ENCODE data around the gene NHSL1. TPM values are rescaled to one million over a fixed set of nuclear protein-coding genes. Genes with fewer than 3 reads are reported as not detected.

NHSL1 gene
- total and polyA plus RNA-seq, 2 of the 8 experiments (the other 6 are each of a cell fraction or from before 2014, with no cell fraction given) = 7.2 to 32.4 TPM

DNA sequence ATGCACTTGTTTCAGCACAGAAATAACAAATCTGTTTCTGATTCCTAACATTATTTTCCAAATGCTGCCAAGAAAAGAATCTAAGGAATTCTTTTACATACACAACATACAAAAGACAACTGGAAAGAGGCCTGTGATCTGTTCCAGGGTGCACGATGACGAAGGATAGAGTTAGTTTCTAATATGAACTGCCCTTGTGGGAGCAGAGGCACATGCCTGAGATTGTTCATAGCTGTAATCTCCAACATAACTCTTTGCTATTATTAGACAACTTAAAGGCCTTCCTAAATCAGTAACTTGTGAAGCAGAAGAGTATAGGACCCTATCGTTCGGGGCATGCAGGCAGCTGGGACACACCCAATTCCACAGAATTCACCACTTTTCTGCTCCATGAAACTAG lies 41.2 kb upstream of the NHSL1 start:
- Histone ChIP-seq H2BK20ac (ENCODE audit: low read length) (no peak overlapping the region), H3K4me1 (replicated peaks in 1 of 4; ENCODE audit: control insufficient read depth in 3 of 4, insufficient read depth in 4 of 4, low read length in 3 of 4) (peaks cover 0 to 17% (median 8%) of the 10 kb centered on the region in 4 experiments; a peak in 5 of 7 replicates), H4K20me1 (replicated peaks in 1 of 2; ENCODE audit: control insufficient read depth in 1 of 2, insufficient read depth in 2 of 2, low read length in 2 of 2) (peaks cover 0 to 2% of the 10 kb centered on the region in 2 experiments), H3K27me3 (replicated peaks in 1 of 4; ENCODE audit: control insufficient read depth in 3 of 4, extremely low read depth in 1 of 4, insufficient read depth in 3 of 4, low read length in 3 of 4) (no peaks in the 10 kb centered on the region), H2AFZ (ENCODE audit: low read length) (no peak overlapping the region), H3K79me1 (ENCODE audit: low read depth, low read length) (peaks cover 2% of the 10 kb centered on the region; the same call in 1 of the 2 replicates), H4K5ac (ENCODE audit: insufficient read length, low read depth, low read length) (no peak overlapping the region), H3K18ac (ENCODE audit: extremely low read depth, low read length) (no peak overlapping the region), H3K79me2 (ENCODE audit: control insufficient read depth in 1 of 2, insufficient read depth in 2 of 2, low read length in 2 of 2) (peaks cover 0 to 58% of the 10 kb centered on the region in 2 experiments; a peak in 3 of 4 replicates), H2BK12ac (ENCODE audit: low read depth, low read length) (no peak overlapping the region), H2BK15ac (ENCODE audit: low read length) (no peak overlapping the region), H3K56ac (replicated peaks; ENCODE audit: insufficient read length, low read depth, low read length) (no peak overlapping the region), H3K36me3 (ENCODE audit: control insufficient read depth in 2 of 4, insufficient read depth in 4 of 4, low read length in 3 of 4) (no peaks in the 10 kb centered on the region), H4K8ac (ENCODE audit: extremely low read depth, insufficient read depth, low read length) (no peak overlapping the region), H4K91ac (replicated peaks; ENCODE audit: insufficient read length, low read length) (no peak overlapping the region), H3K23ac (ENCODE audit: insufficient read length) (no peak overlapping the region), H3K4me2 (ENCODE audit: insufficient read depth in 1 of 2, low read depth in 2 of 2, low read length in 2 of 2) (no peak overlapping the region), H2BK5ac (ENCODE audit: low read depth, low read length) (no peak overlapping the region), H3K23me2 (ENCODE audit: low read depth, low read length) (no peaks in the 10 kb centered on the region), H3K27ac (ENCODE audit: low read depth, low read length) (no peak overlapping the region), H3K4me3 (ENCODE audit: extremely low read depth in 1 of 4, insufficient read depth in 2 of 4, low read depth in 3 of 4, low read length in 4 of 4) (no peak overlapping the region), H3K9me3 (ENCODE audit: insufficient read depth in 2 of 2, low read depth in 1 of 2, low read length in 1 of 2) (no peaks in the 10 kb centered on the region), H3K9ac (replicated peaks in 1 of 4; ENCODE audit: extremely low read depth in 1 of 4, low read depth in 3 of 4, low read length in 3 of 4) (no peak overlapping the region), H3K4ac (replicated peaks; ENCODE audit: insufficient read length, low read depth, low read length) (no peak overlapping the region), H2AK5ac (ENCODE audit: low read depth, low read length) (no peak overlapping the region), H3K14ac (ENCODE audit: insufficient read length) (no peak overlapping the region), H2BK120ac (replicated peaks; ENCODE audit: low read depth, low read length) (no peak overlapping the region)
- FAIRE-seq (no peak), DNase-seq (ENCODE audit: low read depth in 1 of 2, low spot score in 2 of 2) (no peak)
- CTCF ChIA-PET (ENCODE audit: partially characterized antibody) = interaction anchor here (0.8 to 1.4 kb wide), 5 partner anchors 11 to 532 kb away, joined by 3 to 4 read pairs (median 3); no protein-coding TSS in a partner anchor
- 84% methylated on average over 4 of the region's 4 CpGs; no CpG with 5 or more reads in 1 of the 2 experiments for WGBS, 2 experiments (ENCODE audit: extremely low coverage in 1 of 2, insufficient coverage in 1 of 2, insufficient read length in 1 of 2, insufficient replicate concordance in 2 of 2, low coverage in 1 of 2, low lambda C conversion rate in 2 of 2, missing lambda C conversion rate in 1 of 2)
- TF ChIP-seq GTF2F1 (IDR thresholded peaks at IDR 0.05; ENCODE audit: borderline replicate concordance, low read depth, low read length) (no peak), EGR1 (IDR thresholded peaks at IDR 0.05; ENCODE audit: borderline replicate concordance, low read depth, low read length) (no peak), MAFK (IDR thresholded peaks at IDR 0.05; ENCODE audit: low read depth, low read length) (no peak)
- TF ChIP-seq, protein P1, sequence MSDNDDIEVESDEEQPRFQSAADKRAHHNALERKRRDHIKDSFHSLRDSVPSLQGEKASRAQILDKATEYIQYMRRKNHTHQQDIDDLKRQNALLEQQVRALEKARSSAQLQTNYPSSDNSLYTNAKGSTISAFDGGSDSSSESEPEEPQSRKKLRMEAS (IDR thresholded peaks at IDR 0.05) = no peak
- POLR2A ChIA-PET (ENCODE audit: partially characterized antibody) = no interaction called here
